Heart left ventricle (tissue), 13 donors: Measurements from ENCODE around the gene STXBP3.

Experiments
- POLR2A ChIP-seq, 2 donors: fragments of 450-650 bp; IDR thresholded peaks; one replicate each; pipeline ENCODE4 v1.6.1; 2017; ENCODE audit warnings: antibody characterized with exemption in 2 of 2, mild to moderate bottlenecking in 2 of 2, moderate library complexity in 2 of 2
- TF ChIP-seq, protein P1 (sequence below), 12 donors: fragments of 200-600 bp; sonication (generic) in 4 of 12; IDR thresholded peaks; one replicate each; pipeline versions ENCODE4 v1.5.0 to v1.8.0; 2018 to 2022; ENCODE audit warnings: antibody characterized with exemption in 12 of 12, mild to moderate bottlenecking in 5 of 12
- donor health status: ischemic (EF 13 %, LVEDD 7.1; RV severe dilation, severe dysfunction).
- donor health status: DM: no; HTN: yes; CAD: no.
- donor health status: DM: no; HTN: no; CAD: no.
- donor health status: ischemic (EF 25% LVEDD 6.9; RV normal size, moderate dysfunction).
- donor health status: ischemic (EF 25% LVEDD 5.7; RV mildly dilated, moderate dysfunction).
- donor health status: ischemic (EF 35%, LVEDD 5.7; RV mildly dilated, moderate dysfunction).
- donor health status: nonischemic (EF 11% LVEDD 7.7; RV severe dilation, severe dysfunction).
- donor health status: DM: yes; HTN: yes; CAD: no.
- donor health status: PGD.
- donor health status: ischemic (EF 29% LVEDD 5.4; RV normal size, mild dysfunction).
- donor health status: nonischemic (EF 23%, LVEDD 6.1; RV moderate dilation, normal function).

DNA sequence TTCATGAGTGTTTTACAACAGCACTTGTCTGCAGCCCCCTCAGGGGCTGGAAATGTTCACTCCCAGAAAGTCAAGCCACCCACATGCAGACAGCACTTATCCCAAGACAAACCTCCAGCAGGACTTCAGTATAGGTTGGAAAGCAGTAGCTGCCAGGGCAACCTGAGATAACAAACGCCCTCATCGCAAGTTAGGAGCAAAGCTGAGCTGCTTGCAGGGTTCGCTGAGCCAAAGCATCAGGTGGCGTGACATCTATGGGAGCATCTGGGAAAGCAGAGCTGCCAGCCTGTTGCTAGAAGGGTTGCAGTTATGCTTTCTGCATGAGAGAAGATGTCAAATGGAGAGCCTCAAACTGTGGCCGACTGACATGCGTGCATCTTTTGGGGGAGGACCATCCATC is 4.2 kb upstream of the STXBP3 start:
- TF ChIP-seq, protein P1, sequence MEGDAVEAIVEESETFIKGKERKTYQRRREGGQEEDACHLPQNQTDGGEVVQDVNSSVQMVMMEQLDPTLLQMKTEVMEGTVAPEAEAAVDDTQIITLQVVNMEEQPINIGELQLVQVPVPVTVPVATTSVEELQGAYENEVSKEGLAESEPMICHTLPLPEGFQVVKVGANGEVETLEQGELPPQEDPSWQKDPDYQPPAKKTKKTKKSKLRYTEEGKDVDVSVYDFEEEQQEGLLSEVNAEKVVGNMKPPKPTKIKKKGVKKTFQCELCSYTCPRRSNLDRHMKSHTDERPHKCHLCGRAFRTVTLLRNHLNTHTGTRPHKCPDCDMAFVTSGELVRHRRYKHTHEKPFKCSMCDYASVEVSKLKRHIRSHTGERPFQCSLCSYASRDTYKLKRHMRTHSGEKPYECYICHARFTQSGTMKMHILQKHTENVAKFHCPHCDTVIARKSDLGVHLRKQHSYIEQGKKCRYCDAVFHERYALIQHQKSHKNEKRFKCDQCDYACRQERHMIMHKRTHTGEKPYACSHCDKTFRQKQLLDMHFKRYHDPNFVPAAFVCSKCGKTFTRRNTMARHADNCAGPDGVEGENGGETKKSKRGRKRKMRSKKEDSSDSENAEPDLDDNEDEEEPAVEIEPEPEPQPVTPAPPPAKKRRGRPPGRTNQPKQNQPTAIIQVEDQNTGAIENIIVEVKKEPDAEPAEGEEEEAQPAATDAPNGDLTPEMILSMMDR (IDR thresholded peaks at IDR 0.05) = no peak
- no peak for TF ChIP-seq POLR2A (IDR thresholded peaks at IDR 0.05)
